Colon (tissue), 2 donors: Measurements from ENCODE around the gene ZNF362.
"Not testable (repeated sequence)": the region's sequence is repeated elsewhere in the genome, so short reads cannot be mapped to it uniquely, and the experiment has no call there.

Source experiments
- FAIRE-seq: peaks from 2 replicates; lab custom pipeline; 2012; peaks lifted over from hg19 to GRCh38; lab: Jason Lieb, UNC
- donor health status: control.
- donor health status: control.

The ZNF362 gene, protein sequence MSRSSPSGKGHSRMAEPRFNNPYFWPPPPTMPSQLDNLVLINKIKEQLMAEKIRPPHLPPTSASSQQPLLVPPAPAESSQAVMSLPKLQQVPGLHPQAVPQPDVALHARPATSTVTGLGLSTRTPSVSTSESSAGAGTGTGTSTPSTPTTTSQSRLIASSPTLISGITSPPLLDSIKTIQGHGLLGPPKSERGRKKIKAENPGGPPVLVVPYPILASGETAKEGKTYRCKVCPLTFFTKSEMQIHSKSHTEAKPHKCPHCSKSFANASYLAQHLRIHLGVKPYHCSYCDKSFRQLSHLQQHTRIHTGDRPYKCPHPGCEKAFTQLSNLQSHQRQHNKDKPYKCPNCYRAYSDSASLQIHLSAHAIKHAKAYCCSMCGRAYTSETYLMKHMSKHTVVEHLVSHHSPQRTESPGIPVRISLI

DNA sequence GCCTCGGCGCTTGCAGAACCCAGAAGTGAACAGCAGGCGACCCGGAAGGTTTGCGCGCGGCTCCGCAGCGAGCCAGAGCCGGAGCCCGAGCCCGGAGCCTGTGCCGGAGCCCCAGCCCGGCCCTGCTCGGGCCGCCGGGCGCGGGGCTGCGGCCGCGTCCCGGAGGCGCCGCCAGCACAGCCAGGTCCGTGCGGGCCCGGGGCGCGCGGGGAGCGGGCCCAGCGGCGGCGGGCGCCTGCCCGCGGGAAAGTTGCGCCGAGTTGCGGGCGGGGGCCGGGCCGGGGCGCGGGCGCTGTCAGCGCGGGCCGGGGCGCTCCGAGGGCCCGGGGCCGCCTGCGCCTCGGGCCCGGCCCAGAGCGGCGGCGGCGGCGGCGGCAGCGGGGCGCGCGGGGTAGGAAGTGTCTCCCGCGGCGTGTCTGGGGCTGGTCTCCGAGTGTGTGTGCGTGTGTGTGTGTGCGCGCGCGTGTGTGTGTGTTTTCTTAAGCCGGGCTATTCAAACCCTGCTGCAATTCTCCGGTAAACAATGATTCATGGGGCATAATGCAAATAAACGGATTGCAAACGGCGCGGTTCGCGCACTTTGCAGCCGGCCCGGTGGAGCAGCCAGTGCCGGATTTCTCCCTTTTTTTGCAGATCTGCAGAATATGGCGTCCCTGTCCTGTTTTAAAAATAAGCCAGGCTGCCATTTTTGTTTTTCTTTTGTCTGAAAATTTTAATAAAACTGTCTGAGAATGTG, at the start of gene ZNF362:
ZNF362 (plus strand) TSS at position 22 of the 736 bp plus-strand sequence. CDS start 14,083 bp downstream, outside the sequence.
- FAIRE-seq = no peak

DNA sequence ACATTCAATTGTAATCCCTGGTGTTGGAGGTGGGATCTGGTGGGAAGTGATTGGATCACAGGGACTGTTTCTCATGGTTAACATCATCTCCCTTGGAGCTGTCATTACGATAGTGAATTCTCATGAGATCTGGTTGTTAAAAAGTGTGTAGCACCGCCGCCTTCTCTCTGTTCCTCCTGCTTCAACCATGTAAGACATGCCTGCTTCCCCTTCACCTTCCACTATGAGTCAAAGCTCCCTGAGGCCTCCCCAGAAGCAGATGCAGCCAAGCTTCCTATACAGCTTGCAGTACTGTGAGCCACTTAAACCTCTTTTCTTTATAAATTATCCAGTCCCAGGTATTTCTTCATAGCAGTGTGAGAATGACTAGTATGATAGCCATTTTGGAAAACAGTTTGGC, 44.3 kb upstream of the ZNF362 start:
- no peak for FAIRE-seq

DNA sequence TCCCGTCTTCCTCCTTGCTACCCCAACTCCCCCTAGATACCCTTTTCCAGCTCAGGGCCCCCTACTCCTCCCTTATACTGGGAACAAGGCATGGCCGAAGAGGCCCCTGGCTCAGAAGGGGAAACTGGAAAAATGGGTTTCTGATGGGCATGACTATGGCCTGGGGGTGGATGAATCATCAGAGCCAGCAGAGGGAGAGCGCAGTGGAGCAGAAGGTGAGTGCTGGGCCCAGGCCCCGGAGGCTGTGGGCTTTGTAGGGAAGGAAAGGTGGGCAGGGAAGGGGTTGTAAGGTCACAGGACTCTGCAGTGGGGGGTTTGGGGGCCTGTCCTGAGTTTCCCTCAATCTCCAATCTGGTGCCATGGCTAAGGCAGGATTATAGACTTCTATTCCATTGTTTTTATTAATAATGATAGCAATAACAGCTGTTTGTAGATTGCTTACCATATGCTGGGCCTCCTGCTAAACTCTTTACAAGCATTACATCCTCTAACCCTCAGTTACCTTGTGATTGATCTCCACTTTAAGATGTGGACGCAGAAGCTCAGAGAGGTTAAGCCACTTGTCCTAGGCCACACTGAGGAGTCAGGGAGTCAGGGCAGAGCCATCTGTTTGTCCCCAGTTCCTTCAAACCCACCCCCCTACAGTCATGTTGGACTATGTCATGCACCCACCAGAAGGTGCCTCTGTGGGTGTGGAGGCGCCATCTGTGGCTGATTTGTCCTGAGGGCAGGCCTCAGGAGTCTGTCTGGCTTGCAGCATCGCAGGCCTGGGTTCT, 36.2 kb upstream of the ZNF362 start:
- FAIRE-seq = no peak

DNA sequence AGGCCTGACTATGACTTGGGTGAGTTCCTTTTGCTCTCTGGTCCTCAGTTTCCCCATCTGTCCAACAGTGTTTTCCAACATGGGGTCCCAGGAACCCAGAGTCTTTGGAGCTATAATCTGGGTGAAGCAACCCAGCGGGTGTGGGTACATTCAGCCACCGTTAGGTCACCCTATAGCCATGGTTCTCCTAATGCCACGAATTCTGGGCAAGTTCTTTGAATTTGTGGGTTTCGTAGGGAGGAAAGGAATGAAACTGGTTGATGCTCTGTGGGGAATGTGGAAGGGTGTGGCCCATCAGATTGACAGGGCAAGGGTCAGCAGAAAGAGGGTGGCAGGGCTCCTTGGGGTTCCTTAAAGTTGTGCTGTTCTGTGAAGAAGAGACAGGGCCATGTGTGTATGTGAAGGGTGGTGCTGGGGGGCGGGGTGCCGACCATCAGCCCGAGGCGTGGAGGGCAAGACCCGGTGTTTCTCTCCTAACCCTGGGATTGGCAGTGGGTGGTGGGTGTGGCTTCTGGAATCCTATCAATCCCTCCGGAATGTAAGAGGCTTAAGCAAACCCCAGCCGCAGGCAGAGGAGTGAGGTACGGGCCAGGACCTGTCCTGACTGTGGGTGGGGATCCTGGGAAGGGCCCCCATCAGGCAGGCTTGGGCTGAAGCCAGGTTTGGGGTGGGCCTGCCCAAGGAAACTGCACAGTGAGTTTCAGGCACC, 35.5 kb upstream of the ZNF362 start:
- FAIRE-seq = no peak

DNA sequence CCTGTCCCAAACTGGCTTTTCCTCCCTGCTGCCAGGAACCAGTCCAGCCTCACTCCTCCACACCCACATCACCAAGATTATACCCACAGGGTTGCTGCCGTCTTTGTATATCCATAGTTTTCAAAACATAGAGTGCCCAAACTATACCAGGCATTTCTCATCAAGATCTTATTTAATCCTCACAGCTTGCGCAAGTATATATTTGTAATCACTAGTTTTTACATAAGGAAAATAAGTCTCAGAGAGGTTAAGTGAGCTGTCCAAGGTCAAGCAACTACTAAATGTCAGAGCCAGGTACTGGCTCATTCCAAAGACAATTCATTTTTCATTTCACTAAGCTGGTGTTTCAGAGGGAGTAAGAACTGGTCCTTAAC, 34.9 kb upstream of the ZNF362 start:
- FAIRE-seq = no peak

DNA sequence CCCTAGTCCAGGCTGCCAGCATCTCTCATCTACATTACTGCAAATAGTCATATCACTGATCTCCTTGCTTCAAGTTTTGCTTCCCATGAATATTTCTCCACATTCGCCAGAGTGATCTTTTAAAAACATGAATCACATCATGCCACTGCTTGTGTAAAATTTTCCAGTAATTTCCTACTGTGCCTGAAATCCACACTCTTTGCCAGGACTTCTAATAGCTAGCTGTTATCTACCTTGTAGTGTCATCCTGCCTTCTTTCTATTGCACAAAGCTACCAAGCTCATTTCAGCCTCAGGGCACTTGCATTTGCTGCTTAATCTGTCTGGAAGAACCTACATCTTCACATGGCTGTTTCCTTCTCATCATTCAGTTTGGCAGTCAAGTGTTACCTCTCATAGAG, 33.9 kb upstream of the ZNF362 start:
- no peak for FAIRE-seq

DNA sequence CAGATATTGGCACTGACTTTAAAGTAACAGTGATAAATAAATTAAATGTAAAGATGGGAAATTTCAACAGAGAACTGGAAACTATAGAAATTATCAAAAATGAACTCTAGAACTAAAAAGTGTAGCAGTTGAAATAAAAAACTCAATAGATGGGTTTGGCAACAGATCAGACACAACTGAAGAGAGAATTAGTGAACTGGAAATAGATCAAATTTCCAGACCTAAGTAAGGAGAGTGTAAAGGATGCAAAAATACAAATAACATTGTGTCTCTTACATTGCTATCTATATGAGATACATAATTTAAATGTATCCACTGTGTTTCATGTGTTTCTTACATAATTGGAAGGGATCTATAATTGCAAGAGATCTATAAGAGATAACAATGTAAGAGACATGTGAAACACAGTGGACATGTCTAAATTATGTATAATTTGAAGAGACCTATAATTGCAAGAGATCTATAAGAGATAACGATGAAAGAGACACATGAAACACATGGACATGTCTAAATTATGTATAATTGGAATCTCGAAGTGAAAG, 32.1 kb upstream of the ZNF362 start:
- FAIRE-seq = no peak

DNA sequence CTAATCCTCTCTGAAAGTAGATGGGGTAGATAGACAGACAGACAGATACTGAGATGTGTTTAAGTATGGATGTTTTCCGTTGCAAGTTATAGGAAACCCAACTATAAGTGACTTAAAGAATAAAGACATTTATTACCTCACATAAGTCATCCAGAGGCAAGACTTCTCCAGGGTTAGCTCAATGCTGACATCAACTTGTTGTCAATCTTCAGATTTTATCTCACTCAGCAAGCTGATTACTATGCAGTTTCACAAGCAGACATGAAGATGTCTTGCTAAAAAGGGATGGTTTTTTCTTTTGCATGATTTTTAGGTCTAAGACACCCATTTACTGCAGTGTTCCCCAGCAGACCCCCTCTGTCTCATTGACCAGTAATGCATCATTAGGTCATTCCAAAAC, 30.7 kb upstream of the ZNF362 start:
- FAIRE-seq = no peak

DNA sequence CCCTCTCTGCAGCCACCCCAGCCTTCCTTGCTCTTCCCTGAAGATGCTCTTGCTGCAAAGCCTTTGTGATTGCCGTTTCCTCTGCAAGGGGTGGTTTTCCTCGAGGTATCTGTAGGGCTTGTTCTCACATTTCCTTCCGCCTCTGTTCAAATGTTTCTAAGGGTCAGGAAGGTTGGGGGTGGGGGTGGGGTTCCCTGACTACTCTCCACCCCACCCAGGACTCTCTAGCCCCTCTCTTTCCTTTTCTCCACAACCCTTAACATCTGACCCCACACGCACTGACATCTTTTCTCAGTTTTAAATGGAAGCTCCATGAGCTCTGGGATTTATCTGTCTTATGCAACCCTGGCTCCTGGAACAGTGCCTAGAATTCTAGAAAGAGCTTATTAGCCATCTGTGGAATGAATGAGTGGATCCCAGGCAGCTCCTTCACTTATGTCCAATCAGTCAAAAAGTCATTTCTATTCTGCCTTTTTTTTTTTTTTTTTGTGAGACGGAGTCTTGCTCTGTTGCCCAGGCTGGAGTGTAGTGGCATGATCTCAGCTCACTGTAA, 27.3 kb upstream of the ZNF362 start:
- FAIRE-seq = no peak

DNA sequence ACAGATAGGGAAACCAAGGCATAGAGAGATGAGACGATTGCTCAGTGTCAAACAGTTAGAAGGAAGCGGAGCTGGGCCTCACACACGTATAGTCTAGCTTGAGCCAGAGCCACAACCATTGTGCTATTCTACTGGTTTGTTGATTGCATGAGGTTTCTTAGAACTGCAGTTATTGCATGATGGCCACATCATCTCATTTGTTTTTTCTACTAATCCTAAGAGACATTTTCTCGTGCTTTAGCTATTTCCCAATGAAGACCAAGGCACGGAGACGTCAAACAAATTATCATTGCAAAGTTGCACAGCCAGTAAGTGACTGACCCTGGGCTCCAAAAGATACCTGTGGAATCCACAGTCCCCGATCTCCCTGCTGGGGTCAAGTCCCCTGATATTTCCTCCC, 25.1 kb upstream of the ZNF362 start:
- FAIRE-seq = no peak

DNA sequence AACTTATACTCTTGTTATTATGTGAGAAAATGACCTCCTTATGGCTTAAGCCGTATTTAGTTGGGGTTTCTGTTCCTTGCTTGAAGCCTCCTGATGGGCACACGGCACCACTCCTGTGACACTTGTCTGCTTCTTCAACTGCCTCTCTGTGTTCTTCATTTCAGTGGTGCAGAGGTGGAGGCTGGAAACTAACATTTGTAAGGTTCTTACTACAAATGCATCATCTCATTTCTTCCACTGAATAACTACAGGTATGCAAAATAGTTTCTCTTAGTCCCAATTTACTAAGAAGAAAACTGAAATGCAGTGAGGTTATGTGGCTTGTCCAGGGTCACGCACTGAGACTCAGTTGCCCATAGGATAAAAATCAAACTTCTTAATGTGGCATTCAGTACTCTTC, 23.6 kb upstream of the ZNF362 start:
- FAIRE-seq = no peak

DNA sequence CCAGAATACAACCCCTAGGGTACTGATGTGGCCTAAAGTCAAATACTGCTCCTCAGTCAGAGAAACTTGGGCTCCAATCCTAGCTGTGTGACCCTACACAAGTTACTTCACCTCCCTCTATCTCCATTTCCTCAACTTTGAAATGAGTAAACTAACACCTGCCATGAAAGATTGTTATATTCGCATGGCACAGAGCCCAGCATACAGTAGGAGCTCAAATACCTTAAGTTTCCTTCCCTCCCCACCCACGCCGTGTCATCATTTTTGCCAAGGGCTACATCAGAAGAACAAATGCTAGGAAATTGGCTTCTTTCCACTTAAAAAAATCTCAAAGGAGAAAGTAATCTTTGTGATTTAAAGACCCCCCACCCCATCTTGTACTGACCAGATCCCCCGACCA, 22.2 kb upstream of the ZNF362 start:
- FAIRE-seq = no peak

DNA sequence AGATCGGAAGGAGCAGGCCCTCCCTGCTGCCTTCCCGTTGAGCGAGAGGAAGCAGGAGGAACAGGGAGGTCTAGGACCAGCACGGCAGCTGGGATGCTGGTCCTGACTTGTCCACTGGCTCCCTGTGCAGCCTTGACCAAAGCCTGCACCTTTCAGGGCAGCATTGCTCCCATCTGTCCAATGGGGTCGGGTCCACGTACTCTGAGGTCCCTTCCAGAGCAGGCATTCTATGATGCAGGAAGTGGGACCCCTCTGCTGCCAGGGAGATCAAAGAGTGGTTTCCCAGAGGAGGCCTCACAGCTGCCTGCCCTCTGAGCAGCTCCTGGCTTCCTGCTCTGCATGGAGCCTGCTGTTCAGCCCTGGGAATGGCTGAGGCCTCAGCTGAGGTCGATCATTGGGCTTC, 21.7 kb upstream of the ZNF362 start:
- FAIRE-seq = no peak

DNA sequence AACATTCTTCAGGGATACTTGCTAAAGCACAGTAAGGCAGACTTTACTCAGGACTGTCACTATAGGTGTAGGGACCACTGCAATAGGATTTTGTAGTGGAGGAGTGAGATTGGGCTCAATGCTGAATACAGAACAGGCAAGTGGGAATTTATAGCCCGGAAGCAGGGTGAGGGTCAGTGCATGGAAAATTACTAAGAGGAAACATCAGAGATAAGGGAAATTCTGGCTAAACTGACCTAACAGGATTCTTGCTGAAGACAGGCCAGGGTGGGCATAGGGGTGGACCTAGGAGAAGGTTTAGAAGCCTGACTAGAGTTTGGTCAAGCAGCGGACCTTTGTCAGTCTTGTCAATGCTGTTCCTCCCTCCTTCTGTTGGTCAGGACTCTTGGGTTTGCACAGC, 20.8 kb upstream of the ZNF362 start:
- FAIRE-seq = no peak

DNA sequence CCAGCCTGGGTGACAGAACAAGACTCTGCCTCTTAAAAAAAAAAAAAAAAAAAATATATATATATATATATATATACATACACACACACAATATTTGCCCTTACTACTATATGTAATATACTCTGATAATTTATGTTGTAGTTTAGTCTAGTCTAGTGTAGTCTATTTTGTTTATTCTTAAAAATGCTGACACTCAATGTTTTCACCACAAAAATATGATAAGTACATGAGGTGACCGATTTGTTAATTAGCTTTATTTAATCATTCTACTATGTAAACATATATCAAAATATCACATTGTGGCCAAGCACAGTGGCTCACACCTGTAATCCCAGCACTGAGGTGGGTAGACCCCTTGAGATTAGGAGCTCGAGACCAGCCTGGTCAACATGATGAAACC, 19.8 kb upstream of the ZNF362 start:
- no peak for FAIRE-seq

DNA sequence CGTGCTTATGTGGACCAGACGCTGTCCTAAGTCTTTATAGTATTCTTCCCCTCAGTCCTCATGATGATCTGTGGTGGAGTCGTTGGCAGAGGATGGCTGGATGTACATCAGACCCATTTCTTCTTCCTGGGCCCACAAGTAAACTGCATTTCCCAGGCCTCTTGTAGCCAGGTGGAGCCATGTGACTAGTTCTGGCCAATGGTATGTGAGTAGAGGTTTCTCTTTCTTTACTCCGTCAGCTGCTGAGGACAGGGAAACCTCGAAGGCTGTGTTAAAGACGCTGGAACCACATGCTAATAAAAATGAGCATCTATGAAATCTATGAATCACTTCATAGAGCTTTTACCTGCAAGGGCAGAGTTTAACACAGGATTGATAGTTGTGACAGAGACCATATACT, 18.7 kb upstream of the ZNF362 start:
- no peak for FAIRE-seq

DNA sequence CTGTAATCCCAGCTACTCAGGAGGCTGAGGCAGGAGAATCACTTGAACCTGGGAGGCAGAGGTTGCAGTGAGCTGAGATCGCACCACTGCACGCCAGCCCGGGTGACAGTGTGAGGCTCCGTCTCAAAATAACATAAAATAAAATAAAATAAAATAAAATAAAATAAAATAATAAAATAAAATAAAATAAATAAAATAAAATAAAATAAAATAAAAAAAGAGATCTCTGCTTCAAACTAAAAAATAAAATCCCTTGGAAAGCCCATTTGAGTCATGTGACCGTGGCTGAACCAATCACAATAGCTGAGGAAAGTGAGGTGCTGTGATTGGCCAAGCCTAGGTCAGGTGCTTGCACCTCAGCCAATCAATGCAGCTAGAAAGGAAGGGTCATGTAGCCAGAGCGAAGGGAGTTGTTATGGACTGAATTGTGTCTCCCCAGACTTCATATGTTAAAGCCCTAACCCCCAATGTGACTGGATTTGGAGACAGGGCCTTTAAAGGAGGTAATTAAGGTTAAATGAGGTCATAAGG, 18.0 kb upstream of the ZNF362 start:
- not testable (repeated sequence) for FAIRE-seq

DNA sequence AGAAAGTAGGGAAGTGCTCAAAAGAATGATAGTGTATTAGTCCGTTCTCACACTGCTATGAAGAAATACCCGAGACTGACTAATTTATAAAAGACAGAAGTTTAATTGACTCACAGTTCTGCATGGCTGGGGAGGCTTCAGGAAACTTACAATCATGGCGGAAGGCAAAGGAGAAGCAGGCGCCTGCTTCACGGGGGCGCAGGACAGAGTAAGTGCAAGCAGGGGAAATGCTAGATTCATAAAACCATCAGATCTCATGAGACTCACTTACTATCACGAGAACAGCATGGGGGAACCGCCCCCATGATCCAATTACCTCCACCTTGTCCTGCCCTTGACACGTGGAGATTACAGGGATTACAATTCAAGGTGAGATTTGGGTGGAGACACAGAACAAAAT, 16.9 kb upstream of the ZNF362 start:
- FAIRE-seq = not testable (repeated sequence)

DNA sequence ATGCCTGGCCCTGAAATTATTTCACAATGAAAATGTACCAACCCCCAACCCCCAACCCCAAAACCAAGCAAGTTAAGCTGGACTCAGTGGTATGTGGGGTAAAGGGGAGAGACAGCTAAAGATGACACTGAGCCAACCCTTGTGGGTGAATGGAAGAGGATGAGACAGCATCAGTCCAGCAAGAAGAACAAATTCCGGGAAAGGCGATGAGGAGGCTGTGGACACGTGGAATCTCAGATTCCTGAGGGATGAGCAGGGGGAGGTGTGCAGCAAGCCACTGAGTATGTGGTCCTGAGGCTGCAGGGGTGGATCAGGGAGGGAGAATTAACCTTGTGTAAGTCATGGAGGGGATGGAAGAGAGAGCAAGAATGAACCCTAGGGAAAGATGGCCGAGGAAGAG, 14.4 kb upstream of the ZNF362 start:
- FAIRE-seq = no peak

DNA sequence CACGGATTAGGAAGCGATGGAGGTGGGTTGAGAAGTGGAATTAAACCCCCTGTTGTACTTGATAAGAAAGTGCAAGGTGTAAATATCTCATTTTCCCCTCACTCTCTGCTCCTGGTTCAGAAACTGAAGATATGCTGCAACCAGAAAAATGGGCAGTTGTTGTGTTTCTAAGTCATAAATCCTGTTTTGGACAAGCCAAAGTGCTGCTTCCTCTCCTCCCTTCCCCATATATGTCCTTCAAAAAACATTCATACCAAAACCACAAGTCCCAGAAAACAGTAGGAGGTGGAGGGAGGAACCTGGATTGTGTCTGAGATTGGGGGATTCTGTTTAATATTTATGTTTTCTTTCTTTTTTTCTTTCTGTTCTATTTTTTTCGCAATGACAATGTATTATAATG, 13.6 kb upstream of the ZNF362 start:
- FAIRE-seq = no peak

DNA sequence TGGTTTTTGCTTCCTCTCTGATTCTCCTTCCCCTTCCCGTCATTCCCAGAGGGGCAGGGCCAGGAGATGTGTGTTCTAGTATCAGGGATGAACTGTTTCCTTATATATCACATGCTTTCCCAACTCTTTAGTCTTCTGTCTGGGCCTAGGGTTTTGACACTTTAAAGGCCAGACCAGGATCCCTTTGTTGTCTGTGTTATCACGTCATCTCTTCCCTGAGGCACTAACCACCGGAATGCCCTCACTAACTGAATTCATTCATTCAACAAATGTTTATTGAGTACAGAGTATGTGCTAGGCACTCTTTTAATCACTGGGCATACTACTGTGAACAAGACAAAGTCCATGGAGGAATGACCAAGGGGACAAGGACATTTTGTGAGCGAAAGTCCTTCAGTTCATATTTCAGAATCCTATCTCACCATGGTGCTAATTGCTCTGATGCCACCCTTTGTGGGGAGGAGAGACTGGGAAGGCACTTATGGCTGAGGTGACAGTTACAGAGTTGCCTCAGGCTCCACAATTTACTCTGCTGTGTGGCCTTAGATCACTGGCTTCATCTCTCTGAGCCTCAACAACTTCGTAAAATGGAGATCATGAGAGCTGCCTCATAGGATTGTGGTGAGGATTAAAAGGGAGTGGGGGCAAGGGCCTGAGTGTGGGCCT, 12.0 kb upstream of the ZNF362 start:
- no peak for FAIRE-seq
